H1 (cell line): Measurements from ENCODE around the gene WFDC10B. TPM values are rescaled to one million over a fixed set of nuclear protein-coding genes. Genes with fewer than 3 reads are reported as not detected.

Experiments
- ATF3 ChIP-seq: IDR thresholded peaks from 2 replicates; pipeline ENCODE4 v1.6.1; 2011; ENCODE audit warnings: low read depth, mild to moderate bottlenecking, low read length; ENCODE audit not compliant: insufficient read depth
- MAFK ChIP-seq: IDR thresholded peaks from 2 replicates; pipeline ENCODE4 v1.6.1; 2012; ENCODE audit warnings: low read depth, mild to moderate bottlenecking, improper control_type of control experiment, low read length
- MAX ChIP-seq: IDR thresholded peaks from 2 replicates; pipeline ENCODE4 v1.6.1; 2012; ENCODE audit warnings: inconsistent platforms
- RAD21 ChIP-seq, 2 experiments: IDR thresholded peaks in 1 of 2; conservative IDR thresholded peaks in 1 of 2; 2 replicates each; pipeline ENCODE4 v1.6.1; 2011; ENCODE audit warnings: low read depth in 2 of 2, low read length in 2 of 2, improper control_type of control experiment in 1 of 2, inconsistent platforms in 1 of 2, mild to moderate bottlenecking in 1 of 2, moderate library complexity in 1 of 2
- RBBP5 ChIP-seq: IDR thresholded peaks from 2 replicates; pipeline ENCODE4 v1.7.1; 2012; ENCODE audit warnings: low read depth, mild to moderate bottlenecking, inconsistent platforms, low read length, moderate library complexity, borderline replicate concordance
- polyA plus RNA-seq, 7 experiments: library from polyadenylated mRNA; depleted of rRNA in 3 of 7; stranded (reverse) in 5 of 7; unstranded in 2 of 7; fragments of >200 nt in 5 of 7; fragments of 200-250 nt in 2 of 7; gene quantifications; 1 replicate in 5 of 7; 2 replicates in 1 of 7; 4 replicates in 1 of 7; pipeline versions ENCODE4 v1.2.1 to v1.2.3, GENCODE V29; 2011 to 2013; ENCODE audit warnings: missing spikeins in 2 of 7, mixed read lengths in 2 of 7
- total RNA-seq: library from RNA; stranded (reverse); fragmentation: NEBNext Ultra II Directional; extraction: Animal tissue kit (Norgen Biotek cat#: 25700); gene quantifications from 2 replicates; pipeline ENCODE4 v1.2.1, GENCODE V29; 2021

Gene WFDC10B
- total and polyA plus RNA-seq, 2 of the 8 experiments (the other 6 are each of a cell fraction or from before 2014, with no cell fraction given), result 0.21 to 0.54 TPM

GRCh38 chr20:45672765-45673164 lies 32.1 kb downstream of the WFDC10B start (continued):
- TF ChIP-seq MAX (no peak), MAFK (no peak), RBBP5 (no peak), ATF3 (no peak), RAD21 (IDR thresholded peaks at IDR 0.05 in 1 of 2, conservative IDR thresholded peaks at IDR 0.05 in 1 of 2; ENCODE audit: low read depth in 2 of 2, low read length in 2 of 2) (no peak)
